Midbrain (tissue), 1 donor: Measurements from ENCODE around the gene MYO1E.
A peak's percentile ranks its signal among the peaks of the same experiment; 100 is the strongest.

Experiments used
- DNase-seq: peaks from one replicate; lab custom pipeline; 2025; lab: John Stamatoyannopoulos, UW

Gene MYO1E

DNA sequence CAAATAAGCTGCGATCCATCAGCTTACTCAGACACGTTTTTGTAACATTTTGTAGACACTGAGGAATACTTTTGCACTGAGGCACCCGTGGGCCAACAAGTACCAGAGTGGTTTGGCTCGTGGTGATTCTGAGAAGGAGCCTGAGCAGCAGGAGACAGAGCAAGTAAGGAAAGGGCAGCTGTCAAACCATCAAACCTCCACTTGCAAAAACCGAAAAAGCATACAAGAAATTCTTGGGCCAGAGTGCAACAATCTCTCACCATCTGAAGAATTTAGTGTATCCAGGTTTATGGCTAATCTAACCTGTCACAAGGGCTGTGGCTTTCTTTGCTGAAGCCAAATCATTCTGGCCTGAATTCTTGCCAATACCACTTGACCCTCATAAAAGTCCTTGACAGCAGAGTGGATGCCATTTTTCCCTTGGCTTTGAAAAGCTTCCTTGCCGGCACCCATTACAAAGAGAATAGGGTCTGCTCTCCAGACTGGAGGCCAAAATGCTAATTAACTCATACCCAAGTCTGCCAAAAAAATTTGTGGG is 56.7 kb downstream of the MYO1E start:
- DNase-seq = peak; percentile 30

DNA sequence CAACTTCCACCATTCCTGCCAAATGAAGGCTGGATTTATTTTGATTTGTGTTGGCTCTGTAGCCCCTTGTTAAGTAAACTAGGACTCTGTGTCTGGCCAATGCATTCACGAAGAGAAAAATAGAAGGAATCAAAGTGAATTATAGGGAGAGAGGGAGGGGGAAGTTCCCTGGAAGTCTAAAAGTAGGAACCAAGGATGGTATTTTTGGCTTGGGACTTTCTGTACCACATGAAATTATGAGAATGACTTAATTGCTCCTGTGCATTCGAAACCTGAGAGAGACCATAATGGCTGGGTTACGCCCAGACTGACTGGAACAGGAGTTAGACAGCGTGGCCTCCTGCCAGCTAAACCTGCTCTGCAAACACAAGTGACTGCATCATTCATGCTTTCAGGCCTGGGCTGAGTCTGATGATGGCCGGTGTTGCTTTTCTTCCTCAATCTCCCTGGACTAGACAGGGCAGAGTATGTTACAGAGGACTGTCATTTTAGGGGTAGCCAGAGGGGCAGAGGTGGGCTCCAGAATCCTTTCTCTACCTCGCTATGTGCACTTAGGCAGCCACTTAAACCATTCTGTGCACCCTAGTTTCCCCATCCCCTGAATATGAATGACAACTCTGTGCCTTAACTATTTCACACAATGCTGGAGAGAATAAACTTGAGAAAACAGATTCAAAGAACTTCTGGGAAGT is 58.9 kb downstream of the MYO1E start:
- DNase-seq = peak; percentile 28

DNA sequence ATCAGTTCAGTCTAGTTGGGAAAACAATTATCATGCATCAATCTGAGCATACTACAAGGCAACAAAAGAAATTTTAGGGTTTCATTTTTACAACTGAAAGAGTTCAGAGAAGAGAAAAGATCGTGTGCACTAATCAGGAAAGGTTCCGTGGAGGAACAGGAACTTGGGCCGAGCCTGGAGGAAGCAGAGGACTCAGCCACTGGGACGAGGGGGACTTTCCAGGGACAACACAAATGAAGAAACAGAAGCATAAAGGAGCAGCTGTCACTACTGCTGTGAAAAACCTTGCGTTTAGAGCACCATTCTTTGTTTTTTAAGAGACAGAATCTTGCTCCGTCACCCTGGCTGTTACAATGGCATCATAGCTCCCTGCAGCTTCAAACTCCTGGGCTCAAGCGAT is 60.5 kb downstream of the MYO1E start:
- no peak for DNase-seq

DNA sequence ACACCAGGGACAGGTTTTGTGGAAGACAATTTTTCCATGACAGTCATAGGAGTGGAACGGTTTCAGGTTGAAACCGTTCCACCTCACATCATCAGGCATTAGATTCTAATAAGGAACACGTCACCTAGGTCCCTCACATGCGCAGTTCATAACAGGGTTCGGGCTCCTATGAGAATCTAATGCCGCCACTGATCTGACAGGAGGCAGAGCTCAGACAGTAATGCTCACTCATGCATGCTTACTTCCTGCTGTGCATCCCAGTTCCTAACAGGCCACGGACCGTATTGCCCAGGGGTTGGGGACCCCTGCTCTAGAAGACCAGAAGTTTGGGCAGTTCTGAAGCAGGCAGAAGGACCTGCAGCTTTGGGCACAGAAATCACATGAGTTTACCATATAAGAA is 61.5 kb downstream of the MYO1E start:
- DNase-seq = no peak

DNA sequence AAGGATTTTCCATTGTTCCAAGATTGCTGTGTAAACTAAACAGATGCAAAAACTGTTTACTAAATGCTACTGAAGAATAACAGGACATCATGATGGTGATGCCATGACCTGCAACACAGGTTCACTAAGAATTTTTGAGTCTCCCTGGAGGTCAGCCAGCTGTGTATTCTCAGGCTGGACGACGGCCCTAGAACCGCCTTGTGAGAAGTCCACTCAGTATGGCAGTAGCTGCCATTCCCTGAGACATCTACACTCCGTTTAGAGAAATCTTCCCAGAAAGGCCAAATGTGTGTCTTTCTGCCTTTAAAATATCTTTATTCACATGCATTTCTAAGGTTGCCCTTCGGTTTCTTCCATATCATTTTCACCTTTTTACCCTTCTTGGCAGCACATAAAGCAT is 63.3 kb downstream of the MYO1E start:
- no peak for DNase-seq

DNA sequence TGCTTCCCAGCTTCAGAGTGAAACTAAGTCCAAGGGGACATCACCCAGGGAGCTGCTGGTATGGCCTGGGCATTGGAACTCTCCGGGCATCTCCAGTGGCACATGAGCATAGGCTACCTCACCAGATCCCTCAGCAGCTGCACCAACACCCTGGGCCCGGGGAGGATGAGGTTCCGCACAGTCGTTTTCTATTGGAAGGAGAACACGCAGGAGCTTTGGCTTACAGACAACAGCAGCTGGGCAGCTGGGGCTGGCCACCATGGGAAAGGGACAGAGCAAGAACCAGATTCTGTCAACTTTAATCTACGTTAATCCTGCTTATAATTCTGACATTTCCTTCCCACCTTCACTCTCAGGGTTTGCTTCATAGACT is 65.5 kb downstream of the MYO1E start:
- peak; percentile 26 for DNase-seq

DNA sequence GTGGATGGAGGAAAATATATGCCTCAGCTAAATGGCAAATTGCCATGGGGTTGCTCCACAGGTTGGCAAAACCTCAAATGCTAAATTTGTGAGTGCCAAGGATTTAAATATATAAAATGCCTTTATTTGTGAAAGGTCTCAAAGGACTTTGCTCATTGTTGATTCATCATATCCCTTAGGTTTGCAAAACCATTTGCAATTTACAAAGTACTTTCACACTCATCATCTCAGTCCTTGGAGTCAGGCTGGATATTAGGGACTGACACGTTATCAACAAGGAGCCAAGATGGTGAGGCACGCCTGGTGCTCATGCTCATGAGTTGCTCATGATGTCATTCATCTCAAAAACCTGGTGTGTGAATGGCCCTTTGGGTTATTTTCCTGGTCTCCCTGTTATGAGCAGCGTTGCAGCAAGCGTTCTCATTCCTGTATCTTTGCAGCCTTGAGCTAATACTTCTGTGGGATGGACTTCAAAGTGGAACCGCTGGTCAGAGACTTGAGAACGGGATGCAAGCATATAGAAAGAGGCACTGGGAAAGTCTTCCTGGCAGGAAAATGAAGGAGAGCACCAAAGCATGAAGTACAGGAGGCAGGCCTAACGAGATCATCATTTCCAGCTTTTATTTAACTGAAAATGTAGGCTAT is 66.0 kb downstream of the MYO1E start:
- DNase-seq = no peak

DNA sequence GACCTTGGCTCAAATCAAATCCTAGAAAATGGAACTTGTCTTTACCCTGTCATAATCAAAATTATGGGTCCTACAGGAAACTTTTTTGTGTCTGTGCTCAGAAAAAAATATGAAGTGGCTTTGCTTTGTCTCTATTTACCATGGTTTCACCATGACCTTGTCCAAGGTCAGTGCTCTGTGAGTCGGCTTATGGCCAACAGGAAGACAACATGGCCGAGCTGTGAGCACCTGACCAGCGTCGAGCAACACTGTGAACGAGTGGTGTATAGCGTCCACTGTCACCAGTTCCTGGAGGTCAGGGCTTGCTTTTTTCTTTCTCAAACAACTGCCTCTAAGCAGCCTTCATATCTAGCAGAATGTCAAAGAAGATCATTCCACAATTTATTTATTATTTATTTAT is 67.9 kb downstream of the MYO1E start:
- no peak for DNase-seq

DNA sequence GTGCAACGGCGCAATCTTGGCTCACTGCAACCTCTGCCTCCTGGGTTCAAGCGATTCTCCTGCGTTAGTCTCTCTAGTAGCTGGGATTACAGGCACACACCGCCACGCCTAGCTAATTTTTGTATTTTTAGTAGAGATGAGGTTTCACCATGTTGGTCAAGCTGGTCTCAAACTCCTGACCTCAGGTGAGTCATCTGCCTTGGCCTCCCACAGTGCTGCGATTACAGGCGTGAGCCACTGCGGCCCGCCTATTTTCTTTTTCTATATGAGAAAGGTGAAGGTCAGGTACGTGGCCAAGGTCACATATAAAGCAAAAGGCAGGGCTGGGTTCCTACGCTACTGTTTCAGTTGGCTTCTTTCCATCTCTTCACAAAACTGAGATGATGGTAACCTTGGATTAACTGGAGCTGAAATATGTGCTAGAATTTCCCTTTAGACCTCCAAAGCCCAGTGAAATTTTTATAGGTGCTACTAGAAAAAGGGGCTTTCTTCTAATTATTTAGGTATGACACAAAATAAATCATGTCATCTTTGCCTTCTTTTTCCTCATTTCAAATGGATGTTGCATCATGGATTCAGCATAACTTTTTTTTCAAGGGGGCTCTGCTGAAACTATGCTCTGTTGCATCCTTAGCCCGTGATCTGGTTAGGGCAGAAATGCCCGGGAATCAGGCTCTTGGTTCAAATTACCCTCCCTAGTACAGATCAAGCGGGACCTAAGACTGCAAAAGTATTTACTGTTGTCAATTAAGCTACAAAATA is 68.5 kb downstream of the MYO1E start:
- DNase-seq = no peak

DNA sequence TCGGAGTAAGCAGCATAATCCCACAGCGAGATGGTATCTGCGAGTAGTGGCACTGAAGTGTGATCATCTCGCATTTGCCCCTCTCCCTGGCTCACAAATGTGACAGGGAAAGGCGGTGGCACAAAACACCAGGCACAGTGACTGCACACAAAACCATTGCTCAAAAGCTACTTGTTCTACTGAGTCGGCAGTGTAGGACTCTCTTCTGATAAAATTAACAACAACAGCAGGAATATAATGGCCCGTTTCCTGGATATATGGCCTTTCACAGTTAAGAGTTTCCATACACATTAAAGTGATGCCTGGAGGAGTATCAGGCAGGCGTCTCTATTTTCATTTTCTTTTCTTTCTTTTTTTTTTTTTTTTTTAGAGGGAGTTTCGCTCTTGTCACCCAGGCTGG is 69.0 kb downstream of the MYO1E start:
- peak; percentile 22 for DNase-seq

DNA sequence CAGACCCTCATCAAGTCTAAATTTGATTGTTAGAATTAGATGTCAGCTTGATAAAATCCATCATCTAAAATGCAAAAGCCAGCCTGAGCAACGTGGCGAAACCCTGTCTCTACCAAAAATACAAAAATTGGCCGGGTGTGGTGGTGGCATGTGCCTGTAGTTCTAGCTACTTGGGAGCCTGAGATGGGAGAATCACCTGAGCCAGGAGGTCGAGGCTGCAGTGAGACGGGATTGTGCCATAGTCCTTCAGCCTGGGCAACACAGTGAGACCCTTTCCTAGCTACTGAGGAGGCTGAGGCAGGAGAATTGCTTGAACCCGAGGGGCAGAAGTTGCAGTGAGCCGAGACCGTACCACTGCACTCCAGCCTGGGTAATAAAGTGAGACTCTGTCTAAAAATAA is 69.5 kb downstream of the MYO1E start:
- DNase-seq = no peak

DNA sequence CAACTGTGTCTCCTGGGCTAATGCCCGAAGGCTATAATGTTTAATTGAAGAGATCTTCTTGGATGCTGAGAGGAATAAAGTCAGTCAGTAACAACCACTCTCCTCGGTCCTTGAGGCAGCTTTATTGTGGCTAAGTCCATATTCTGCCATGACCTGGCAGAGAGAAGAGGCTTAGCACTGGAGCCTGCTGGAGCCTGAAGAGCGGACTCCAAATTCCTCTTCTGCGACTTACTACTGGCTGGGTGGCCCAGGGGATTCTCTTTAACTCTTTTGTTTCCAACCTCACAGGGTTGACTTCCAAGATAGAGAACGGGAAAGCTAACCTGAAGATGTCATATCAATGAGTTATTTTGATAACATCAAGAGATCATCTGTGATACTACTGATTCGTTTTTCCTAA is 71.1 kb downstream of the MYO1E start:
- no peak for DNase-seq

DNA sequence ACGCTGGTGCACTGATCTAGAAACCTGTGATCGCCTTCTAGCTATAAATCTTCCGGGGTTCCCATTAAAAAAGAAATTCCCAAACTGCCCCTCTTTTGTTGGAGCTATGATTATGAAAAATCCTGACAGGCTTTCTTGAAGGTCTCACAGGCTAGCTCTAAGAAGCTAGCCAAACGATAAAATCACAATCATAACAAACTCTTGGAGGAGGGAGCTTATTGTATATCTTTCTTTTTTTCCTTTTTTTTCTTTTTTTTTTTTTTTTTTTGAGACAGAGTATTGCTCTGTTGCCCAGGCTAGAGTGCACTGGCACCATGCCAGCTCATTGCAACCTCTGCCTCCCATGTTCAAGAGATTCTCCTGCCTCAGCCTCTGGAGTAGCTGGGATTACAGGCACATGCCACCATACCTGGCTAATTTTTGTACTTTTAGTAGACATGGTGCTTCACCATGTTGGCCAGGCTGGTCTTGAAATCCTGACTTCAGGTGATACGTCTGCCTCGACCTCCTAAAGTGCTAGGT is 72.0 kb downstream of the MYO1E start:
- DNase-seq = no peak

DNA sequence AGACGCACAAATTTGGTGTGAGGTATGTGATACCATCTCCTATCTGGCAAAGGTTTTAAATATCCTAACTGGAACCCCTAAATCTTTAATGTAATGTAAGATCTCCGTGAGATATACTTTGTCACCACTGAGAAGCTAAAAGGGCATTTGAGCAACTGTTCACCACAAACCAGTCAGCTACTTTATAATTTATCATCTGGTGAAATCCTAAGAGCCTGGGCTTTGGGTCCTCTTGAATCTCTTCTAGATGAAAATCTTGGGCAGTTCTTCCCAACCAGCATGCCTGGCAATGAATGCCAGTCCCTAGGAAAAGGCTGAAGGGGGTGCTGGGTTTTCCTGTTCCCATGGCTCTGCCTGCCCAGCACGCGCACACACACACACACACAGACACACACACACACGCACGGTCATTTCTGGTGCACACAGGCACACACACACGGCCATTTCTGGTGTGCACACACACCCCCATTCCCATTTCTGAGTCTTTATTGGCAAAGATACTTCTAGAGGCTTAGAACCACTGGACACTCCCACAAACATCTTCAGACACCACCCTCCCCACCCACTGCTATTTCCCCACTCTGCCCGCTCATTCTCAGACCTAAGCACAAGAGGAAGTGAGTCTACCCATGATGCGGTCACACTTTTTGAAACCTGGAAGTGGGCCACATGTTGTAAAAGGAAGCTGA is 72.6 kb downstream of the MYO1E start:
- DNase-seq = no peak

DNA sequence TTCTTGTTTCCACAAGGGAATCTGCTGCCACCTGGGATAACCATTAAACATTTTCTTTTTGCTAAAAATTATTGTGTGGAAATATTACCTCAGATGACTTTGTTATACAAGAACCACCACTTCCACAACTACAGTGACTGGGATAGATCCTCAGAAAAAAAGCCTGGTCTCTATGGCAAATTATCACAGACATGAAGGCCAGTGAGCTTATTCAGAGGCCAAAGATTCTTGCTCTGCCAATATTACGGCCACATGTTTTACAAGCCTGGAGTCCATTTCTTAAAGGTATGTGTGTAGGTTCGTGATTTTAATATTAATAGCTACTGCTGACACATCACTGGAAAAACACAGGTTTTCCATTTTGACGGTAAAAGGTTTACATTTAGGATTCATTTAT is 73.8 kb downstream of the MYO1E start:
- no peak for DNase-seq

DNA sequence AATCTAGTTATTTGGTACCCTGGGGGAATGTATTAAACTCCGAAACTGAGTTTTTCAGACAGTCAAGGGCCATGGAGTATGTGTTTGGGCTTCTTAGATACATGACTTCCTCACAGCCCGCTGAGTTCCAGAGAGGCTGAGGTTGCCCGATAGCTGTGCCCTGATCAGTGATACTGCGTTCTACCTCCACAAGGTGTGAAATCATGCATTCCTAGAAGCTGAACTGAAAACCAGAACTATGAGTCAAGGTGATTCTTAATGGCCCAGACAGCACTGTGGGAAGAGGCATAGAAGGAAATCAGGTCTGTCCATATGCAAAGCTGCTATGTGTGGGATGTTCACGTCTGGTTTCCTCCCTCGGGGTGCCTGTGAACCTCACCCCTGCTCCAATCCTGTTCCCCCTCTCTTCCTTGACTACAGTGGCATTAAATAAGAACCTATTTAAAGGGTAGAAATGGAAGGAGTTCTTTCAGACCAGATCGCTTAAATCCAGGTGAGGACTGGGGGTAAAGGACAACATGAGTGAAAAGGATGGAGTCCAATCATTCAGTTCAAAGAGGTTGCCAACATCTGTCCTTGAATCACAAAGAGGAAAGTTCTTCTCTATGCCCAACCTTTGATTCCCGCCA is 74.3 kb downstream of the MYO1E start:
- DNase-seq = no peak

DNA sequence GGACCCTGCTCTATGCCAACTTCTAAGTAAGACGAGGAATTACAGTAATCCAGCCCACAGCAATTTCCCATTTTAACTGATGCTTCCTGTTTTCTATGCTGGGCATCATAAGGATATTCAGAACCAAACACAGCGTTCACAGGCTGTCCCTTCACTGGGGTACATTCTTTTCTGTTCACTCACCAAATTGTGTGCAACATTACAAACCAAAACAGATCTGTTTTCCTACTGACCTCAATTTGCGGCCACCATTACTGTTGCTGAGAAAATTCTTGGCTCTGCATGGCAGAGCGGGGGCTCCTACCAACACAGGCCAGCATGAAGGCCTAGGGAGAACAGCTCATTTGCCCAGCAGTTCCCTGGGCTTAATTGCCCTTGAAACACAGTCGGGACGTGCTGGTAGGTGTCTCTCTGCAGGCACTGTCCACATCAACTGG is 76.5 kb downstream of the MYO1E start:
- no peak for DNase-seq

DNA sequence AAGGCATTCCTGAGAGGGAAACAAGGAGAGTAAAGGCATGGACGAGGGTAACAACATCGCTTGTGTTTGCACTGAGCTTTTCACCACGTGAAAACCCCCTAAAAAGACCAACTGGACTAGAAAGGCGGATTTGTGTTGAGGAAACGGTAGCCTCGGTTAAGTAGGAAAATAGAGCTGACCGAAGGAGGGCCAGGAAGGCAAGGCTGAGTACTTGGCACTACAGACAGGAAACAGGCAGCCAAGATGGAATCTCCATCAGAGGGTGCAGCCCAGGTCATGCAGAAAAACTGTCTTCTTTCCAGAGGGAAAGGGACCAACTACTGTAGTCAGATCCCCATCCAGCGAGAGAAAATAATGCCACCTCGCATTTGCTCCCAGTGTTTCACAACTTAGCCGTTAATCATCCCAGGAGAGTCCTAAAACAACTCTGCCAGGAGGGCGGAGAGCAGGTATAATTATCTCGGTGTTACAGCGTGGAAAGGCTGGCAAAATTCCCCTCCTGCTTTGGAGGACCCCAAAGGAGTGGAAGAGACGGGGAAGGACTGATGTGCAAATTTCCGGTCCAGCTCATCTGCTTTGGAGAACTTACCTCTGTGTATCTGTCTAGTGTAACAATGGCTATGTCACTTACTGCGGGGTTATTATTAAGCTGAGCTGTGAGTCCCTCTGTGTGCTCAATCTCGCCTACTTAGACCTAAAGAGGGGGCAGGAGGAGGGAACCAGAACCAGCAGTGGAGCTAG is 77.2 kb downstream of the MYO1E start:
- DNase-seq = no peak

DNA sequence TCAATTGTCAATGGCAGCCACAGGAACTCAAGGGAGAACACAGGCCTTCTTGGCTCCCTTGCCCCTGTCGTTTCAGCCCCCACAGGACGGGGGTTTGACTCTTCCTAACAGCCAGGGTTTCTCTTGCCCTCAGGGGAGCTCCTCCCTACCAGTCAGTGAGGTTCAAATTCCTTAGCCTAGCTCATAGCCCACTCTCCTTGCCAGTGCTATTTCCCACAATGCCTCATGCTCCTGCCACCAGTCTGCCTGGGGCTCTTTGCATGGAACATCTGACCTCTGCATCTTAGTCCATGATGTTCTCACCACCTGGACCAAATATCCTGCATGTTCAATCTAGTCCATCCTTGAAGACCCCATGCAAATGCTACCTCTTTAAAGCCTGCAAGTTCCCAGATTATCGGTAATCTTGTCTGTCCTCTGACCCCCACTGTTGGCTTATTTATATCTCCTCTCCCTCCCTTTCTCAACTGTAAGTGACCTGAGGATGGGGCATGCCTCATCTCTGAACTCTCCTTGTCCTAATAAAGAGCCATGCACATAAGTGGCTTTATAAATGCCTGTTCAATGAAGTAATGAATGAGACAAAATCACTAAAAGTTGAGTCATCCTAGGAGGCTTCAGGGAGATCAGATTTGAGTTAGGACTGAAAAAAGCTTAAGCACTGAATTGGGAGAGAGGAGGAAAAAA is 78.0 kb downstream of the MYO1E start:
- no peak for DNase-seq

DNA sequence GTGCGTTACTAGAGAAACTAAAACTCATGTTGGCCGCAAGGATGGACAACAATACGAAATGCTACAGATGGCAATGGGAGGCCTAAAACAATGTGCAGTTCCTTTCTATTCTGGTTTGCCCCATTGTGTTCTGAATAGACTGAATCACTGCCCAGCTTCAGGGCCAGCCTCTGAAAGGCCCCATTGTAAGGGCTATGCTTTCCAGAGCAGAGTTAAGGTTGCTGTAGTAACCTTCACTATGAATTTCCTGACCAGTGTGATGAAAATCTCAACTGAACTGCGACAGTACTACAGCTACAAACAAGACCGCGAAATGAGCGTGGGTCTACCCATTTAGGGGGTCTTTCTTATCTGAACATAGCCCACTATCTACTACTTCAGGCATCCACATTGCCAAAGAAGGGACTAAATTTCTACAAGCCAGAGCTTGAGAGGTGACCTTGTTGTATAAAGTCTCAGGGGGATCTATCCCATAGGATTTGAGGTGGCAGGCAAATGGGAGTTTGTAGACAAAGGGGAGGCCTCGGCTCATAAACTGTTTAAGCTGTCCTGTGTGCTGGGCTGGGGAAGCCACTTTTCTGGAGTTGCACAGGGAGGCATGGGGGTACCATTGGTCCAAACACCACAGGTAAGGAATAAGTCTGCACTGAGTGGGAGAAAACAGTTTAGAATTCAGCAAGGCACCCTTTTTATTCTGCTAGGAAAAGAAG is 80.1 kb downstream of the MYO1E start:
- DNase-seq = peak; percentile 87
